Central memory CD8-positive, alpha-beta T cell (primary cell): ENCODE data around the gene ELN.
"Not testable (repeated sequence)": the region's sequence is repeated elsewhere in the genome, so short reads cannot be mapped to it uniquely, and the experiment has no call there.

Source experiments
- ATAC-seq: fragments of 150-1000 bp; cut with Tn5 transposase; replicated peaks from 2 replicates; pipeline ENCODE4 v1.10.0; 2022; ENCODE audit warnings: mild to moderate bottlenecking, moderate FRiP score, moderate number of reproducible peaks; ENCODE audit not compliant: poor library complexity, severe bottlenecking; ENCODE audit errors: extremely low read depth
- DNase-seq, 2 donors: peaks; one replicate each; pipeline ENCODE4 v3.0.0; 2021; ENCODE audit warnings: low spot score in 2 of 2
- H3K27ac Mint-ChIP-seq: one replicate; pipeline ENCODE4 v1.8.0; 2022; ENCODE audit warnings: low read depth, mild to moderate bottlenecking, moderate library complexity, mixed read lengths
- H3K27me3 Mint-ChIP-seq: one replicate; pipeline ENCODE4 v1.8.0; 2022; ENCODE audit warnings: mixed read lengths
- H3K36me3 Mint-ChIP-seq: one replicate; pipeline ENCODE4 v1.8.0; 2022; ENCODE audit warnings: mild to moderate bottlenecking, moderate library complexity, mixed read lengths; ENCODE audit not compliant: insufficient read depth
- H3K4me1 Mint-ChIP-seq: one replicate; pipeline ENCODE4 v1.8.0; 2022; ENCODE audit warnings: mixed read lengths
- H3K4me3 Mint-ChIP-seq: one replicate; pipeline ENCODE4 v1.8.0; 2022; ENCODE audit warnings: mild to moderate bottlenecking, moderate library complexity, mixed read lengths
- H3K9me3 Mint-ChIP-seq: one replicate; pipeline ENCODE4 v1.8.0; 2022; ENCODE audit warnings: mixed read lengths

ELN gene

GRCh38 chr7:74027683-74028320 lies at the start of gene ELN:
TSS of gene ELN (plus strand) at chr7:74028173. CDS start at chr7:74028188, 15 bp downstream.
- Mint-ChIP-seq H3K36me3 (peaks cover 2% of the 10 kb centered on the region), H3K27ac (no peak within 1 kb of the TSS), H3K27me3 (peaks cover 91% of the 10 kb centered on the region), H3K4me1 (peaks cover 22% of the 10 kb centered on the region), H3K4me3 (no peak within 1 kb of the TSS), H3K9me3 (no peaks in the 10 kb centered on the region)
- DNase-seq: no peak
- ATAC-seq: no peak

GRCh38 chr7:73978661-73979563 lies 49.1 kb upstream of the ELN start:
- no peak for ATAC-seq
- Mint-ChIP-seq H3K9me3 (no peaks in the 10 kb centered on the region), H3K4me3 (no peak overlapping the region), H3K27ac (no peak overlapping the region), H3K36me3 (no peaks in the 10 kb centered on the region), H3K27me3 (peaks cover 53% of the 10 kb centered on the region), H3K4me1 (no peaks in the 10 kb centered on the region)
- no peak for DNase-seq

DNA sequence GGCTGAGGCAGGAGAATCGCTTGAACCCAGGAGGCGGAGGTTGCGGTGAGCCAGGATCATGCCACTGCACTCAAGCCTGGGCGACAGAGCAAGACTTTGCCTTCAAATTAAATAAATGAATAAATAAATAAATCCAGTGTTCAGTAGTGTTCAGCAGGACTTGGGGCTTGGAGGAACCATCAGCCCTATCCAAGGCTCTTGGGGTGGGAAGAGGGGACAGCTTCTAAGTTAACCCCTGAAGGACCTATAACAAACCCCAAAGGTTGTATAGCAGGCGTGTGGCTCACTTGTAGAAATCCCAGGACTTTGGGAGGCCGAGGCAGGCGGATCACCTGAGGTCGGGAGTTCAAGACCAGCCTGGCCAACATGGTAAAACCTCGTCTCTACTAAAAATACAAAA lies 48.3 kb upstream of the ELN start:
- not testable (repeated sequence) for H3K9me3 Mint-ChIP-seq, H3K27ac Mint-ChIP-seq, H3K36me3 Mint-ChIP-seq, H3K4me3 Mint-ChIP-seq, DNase-seq, H3K4me1 Mint-ChIP-seq, ATAC-seq
- H3K27me3 Mint-ChIP-seq: peaks cover 48% of the 10 kb centered on the region

DNA sequence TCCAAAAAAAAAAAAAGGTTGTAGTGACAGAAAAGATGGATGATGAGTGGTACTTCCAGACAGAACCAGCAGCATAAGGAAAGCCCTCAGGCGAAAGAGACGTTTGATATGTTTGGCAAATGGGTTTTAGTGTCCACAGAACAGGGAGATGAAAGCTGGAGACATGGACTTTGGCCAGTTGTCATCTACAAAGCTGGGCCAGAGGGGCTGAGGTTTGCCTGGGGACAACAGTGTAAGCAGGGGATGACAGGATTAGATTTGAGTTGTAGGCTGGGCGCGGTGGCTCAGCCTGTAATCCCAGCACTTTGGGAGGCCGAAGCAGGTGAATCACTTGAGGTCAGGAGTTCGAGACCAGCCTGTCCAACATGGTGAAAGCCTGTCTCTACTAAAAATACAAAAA lies 47.8 kb upstream of the ELN start:
- Mint-ChIP-seq H3K9me3 (no peaks in the 10 kb centered on the region), H3K36me3 (no peaks in the 10 kb centered on the region), H3K27me3 (peaks cover 50% of the 10 kb centered on the region), H3K4me1 (no peaks in the 10 kb centered on the region), H3K4me3 (no peak overlapping the region), H3K27ac (no peak overlapping the region)
- no peak for ATAC-seq
- DNase-seq: no peak

DNA sequence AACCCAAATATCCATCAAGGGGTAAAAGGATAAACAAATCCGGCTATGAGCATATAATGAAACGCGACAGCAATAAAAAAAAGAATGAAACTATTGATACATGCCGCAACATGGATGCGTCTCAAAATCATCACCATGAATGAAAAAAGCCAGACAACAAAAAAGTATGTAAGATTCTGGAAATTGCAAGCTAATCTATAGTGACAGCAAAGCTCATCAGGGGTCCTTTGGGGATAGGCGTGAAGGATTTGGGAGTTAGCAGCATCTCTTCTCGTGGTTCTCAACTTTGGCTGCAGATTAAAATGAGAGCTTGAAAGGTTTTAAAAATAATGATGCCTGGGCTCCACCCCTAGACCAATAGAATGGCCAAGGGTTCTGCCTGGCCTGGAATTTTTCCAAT lies 46.0 kb upstream of the ELN start:
- Mint-ChIP-seq H3K4me3 (no peak overlapping the region), H3K36me3 (no peaks in the 10 kb centered on the region), H3K9me3 (no peaks in the 10 kb centered on the region), H3K27me3 (peaks cover 45% of the 10 kb centered on the region), H3K4me1 (no peaks in the 10 kb centered on the region), H3K27ac (no peak overlapping the region)
- DNase-seq (no peak), ATAC-seq (no peak)

DNA sequence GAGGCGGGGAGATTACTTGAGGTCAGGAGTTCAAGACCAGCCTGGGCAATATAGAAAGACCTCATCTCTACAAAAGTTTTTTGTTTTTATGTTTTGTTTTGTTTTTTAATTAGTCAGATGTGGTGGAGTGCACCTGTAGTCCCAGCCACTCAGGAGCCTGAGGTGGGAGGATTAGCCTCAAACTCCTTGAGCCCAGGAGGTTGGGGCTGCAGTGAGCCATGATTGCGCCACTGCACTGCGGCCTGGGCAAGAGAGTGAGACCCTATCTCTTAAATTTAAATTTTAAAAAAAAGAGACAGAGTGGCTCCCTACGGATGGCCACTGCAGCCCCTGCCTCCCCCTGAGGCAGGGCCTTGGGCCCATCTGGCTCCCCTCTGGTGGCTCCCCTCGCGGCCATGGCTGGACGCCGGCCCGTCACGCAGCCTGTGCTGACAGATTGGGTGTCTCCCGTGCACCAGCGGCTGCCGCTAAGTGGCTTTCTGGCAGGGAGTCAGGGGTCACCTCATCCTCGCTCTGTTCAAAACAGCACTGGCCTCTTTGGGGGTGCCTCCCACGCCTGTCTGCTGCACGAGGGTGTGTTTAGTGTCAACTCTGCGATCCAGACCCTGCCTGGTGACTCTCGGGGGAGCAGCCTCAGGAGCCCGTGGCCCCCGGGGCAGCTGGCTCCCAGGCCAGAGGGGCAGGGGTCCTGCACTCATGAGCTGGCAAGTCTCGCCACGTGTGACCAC lies 44.4 kb upstream of the ELN start:
- DNase-seq (no peak), ATAC-seq (no peak)
- H3K4me1 Mint-ChIP-seq: no peaks in the 10 kb centered on the region
- peaks cover 44% of the 10 kb centered on the region for H3K27me3 Mint-ChIP-seq
- H3K9me3 Mint-ChIP-seq: no peaks in the 10 kb centered on the region
- no peak overlapping the region for H3K27ac Mint-ChIP-seq
- no peak overlapping the region for H3K4me3 Mint-ChIP-seq
- no peaks in the 10 kb centered on the region for H3K36me3 Mint-ChIP-seq

DNA sequence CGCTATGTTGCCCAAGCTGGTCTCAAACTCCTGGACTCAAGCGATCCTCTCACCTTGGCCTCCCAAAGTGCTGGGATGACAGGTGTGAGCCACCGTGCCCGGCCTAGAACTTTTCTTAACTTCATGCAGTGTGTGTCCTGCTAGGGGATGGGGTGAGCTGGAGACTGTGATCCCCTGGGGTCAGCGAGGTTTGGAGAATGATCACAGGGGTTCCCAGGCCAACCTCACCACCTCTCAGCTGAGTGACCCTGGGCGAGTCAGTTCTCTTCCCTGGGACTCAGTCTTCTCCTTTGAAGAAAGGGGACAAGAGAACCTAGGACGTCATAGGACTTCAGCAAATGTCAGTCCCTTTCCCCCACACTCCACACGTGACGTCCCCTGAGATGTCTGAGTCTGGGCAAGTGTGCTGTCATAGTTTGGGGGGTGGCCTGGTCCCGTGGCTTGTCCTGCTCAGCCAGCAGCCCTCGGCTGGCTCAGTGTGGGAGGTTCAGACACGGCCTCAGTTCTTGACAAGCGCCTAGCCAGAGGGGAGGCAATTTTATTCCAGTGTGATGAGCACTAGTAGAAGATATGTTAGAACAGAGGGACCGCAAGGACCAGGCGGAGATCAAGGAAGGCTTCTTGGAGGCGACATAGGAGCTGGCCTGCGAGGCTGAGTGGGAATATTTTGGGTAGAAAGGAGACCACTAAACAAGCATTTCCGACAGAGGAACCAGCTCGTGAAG lies 43.3 kb upstream of the ELN start:
- Mint-ChIP-seq H3K36me3 (no peaks in the 10 kb centered on the region), H3K4me3 (no peak overlapping the region), H3K4me1 (no peaks in the 10 kb centered on the region), H3K27ac (no peak overlapping the region), H3K9me3 (no peaks in the 10 kb centered on the region), H3K27me3 (peaks cover 37% of the 10 kb centered on the region)
- no peak for ATAC-seq
- no peak for DNase-seq

- no peaks in the 10 kb centered on the region for H3K36me3 Mint-ChIP-seq
- H3K9me3 Mint-ChIP-seq: no peaks in the 10 kb centered on the region
- ATAC-seq (no peak), DNase-seq (no peak)
- no peak overlapping the region for H3K4me3 Mint-ChIP-seq
- no peaks in the 10 kb centered on the region for H3K4me1 Mint-ChIP-seq
- peaks cover 26% of the 10 kb centered on the region for H3K27me3 Mint-ChIP-seq
- no peak overlapping the region for H3K27ac Mint-ChIP-seq
Measured at GRCh38 chr7:73985737-73986141, 42.2 kb upstream of the ELN start.

DNA sequence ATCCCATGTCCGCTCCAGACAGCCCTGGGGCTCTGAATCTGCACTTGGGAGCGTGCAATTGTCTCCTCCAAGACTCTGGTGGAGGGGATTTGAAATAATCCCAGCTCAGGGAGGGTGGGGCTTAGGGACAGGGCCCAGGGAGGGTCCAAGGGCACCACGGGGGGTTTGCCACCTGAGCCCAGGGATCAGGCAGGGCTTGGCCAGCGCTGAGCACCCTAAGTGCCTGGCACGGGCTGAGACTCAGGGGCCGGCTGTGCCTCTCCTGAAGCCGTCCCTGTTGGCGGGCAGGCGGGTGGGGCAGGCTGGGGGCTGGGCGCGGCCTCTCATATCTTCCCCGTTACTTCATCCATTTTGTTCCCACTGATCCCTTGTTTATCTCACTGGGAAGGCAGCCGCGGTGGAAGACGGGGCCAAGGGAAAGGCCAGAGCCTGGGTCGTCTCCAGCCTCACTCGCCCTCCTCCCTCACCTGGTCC lies 41.8 kb upstream of the ELN start:
- H3K4me3 Mint-ChIP-seq: no peak overlapping the region
- H3K27me3 Mint-ChIP-seq: peaks cover 22% of the 10 kb centered on the region
- DNase-seq (no peak), ATAC-seq (no peak)
- no peaks in the 10 kb centered on the region for H3K36me3 Mint-ChIP-seq
- no peak overlapping the region for H3K27ac Mint-ChIP-seq
- H3K9me3 Mint-ChIP-seq: no peaks in the 10 kb centered on the region
- H3K4me1 Mint-ChIP-seq: no peaks in the 10 kb centered on the region

DNA sequence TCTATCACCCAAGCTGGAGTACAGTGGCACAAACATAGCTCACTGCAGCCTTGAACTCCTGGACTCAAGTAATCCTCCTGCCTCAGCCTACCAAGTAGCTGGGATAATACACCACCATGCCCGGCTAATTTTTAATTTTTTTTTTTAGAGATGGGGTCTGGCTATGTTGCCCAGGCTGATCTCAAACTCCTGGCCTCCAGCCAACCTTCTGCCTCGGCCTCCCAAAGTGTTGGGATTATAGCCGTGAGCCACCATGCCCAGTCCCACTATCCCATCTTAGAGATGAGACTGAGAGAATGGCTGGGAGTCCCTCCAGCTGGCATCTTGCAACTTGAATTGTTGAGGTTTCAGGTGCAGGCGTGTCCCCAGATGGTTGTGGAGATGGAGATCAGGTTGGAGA lies 40.7 kb upstream of the ELN start:
- Mint-ChIP-seq H3K4me1 (no peaks in the 10 kb centered on the region), H3K36me3 (no peaks in the 10 kb centered on the region), H3K27ac (no peak overlapping the region), H3K9me3 (no peaks in the 10 kb centered on the region), H3K4me3 (no peak overlapping the region), H3K27me3 (peaks cover 11% of the 10 kb centered on the region)
- DNase-seq (no peak), ATAC-seq (no peak)

- H3K27ac Mint-ChIP-seq: no peak overlapping the region
- no peak for DNase-seq
Measured at GRCh38 chr7:73988197-73988596, 39.8 kb upstream of the ELN start.

DNA sequence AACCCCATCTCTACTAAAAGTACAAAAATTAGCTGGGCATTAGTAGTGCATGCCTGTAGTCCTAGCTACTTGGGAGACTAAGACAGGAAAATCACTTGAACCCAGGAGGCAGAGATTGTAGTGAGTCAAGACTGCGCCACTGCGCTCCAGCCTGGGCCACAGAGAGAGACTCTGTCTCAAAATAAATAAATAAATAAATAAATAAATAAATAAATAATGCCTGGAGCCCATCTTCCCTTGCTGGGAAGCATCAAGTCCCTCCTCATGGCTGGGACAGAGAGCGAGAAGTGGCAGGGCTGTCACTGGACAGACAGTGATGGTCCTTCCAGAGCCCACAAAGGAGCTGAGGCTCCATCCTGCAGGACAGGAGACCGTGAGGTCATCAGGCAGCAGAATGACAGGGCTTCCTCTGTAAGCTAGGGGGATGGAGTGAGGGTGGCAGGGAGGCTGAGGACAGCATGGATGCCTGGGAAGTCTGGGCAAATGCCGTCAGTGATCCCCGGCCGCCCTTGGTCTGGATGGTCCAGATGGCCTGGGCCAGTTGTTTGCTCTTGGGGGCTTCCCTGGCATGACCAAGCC lies 36.4 kb upstream of the ELN start:
- ATAC-seq: no peak
- DNase-seq: no peak
- no peak overlapping the region for H3K27ac Mint-ChIP-seq
- H3K4me1 Mint-ChIP-seq: no peaks in the 10 kb centered on the region
- no peaks in the 10 kb centered on the region for H3K36me3 Mint-ChIP-seq
- H3K27me3 Mint-ChIP-seq: peaks cover 6% of the 10 kb centered on the region
- H3K4me3 Mint-ChIP-seq: no peak overlapping the region
- H3K9me3 Mint-ChIP-seq: peaks cover 12% of the 10 kb centered on the region

More at GRCh38 chr7:73988197-73988596, 39.8 kb upstream of the ELN start:
- H3K4me3 Mint-ChIP-seq: no peak overlapping the region
- H3K4me1 Mint-ChIP-seq: no peaks in the 10 kb centered on the region
- H3K36me3 Mint-ChIP-seq: no peaks in the 10 kb centered on the region
- no peak for ATAC-seq
- H3K27me3 Mint-ChIP-seq: peaks cover 9% of the 10 kb centered on the region
- H3K9me3 Mint-ChIP-seq: no peaks in the 10 kb centered on the region
